H1 (cell line): Measurements from ENCODE around the gene C19orf25. TPM values are rescaled to one million over a fixed set of nuclear protein-coding genes. Genes with fewer than 3 reads are reported as not detected.

Experiments
- ASH2L ChIP-seq: fragments of 200-600, 300-600 bp; sonication (generic); IDR thresholded peaks from one replicate; pipeline ENCODE4 v1.7.1; 2017; ENCODE audit warnings: low read length
- BACH1 ChIP-seq: IDR thresholded peaks from 2 replicates; pipeline ENCODE4 v1.6.1; 2012; ENCODE audit warnings: low read length, improper control_type of control experiment
- CBX8 ChIP-seq: fragments of 300-800, 300-1000 bp; sonication (generic); IDR thresholded peaks from 2 replicates; pipeline ENCODE4 v1.7.1; 2016; ENCODE audit warnings: low read depth, low read length, borderline replicate concordance
- CHD1 ChIP-seq: IDR thresholded peaks from 2 replicates; pipeline ENCODE4 v1.6.1; 2012; ENCODE audit warnings: low read depth, low read length, improper control_type of control experiment
- CHD2 ChIP-seq: IDR thresholded peaks from 2 replicates; pipeline ENCODE4 v1.6.1; 2012; ENCODE audit warnings: low read length, improper control_type of control experiment
- CREB1 ChIP-seq: IDR thresholded peaks from 2 replicates; pipeline ENCODE4 v1.6.1; 2012; ENCODE audit warnings: inconsistent platforms
- CTBP2 ChIP-seq: IDR thresholded peaks from 2 replicates; pipeline ENCODE4 v1.7.0; 2011; ENCODE audit warnings: borderline replicate concordance, mild to moderate bottlenecking, moderate library complexity, mixed read lengths, low read length; ENCODE audit not compliant: insufficient read depth, insufficient read length
- E2F6 ChIP-seq: IDR thresholded peaks from 2 replicates; pipeline ENCODE4 v1.6.1; 2012; ENCODE audit warnings: inconsistent platforms
- EGR1 ChIP-seq: IDR thresholded peaks from 2 replicates; pipeline ENCODE4 v1.6.1; 2011; ENCODE audit warnings: low read depth, low read length, borderline replicate concordance
- GABPA ChIP-seq: IDR thresholded peaks from 2 replicates; pipeline ENCODE4 v1.6.1; 2011; ENCODE audit warnings: mild to moderate bottlenecking, low read length, moderate library complexity, borderline replicate concordance; ENCODE audit not compliant: insufficient read depth
- KDM1A ChIP-seq: fragments of 200-600, 300-600 bp; sonication (generic); IDR thresholded peaks from 2 replicates; pipeline ENCODE4 v1.7.1; 2016; ENCODE audit warnings: mild to moderate bottlenecking, low read length, borderline replicate concordance
- MAFK ChIP-seq: IDR thresholded peaks from 2 replicates; pipeline ENCODE4 v1.6.1; 2012; ENCODE audit warnings: low read depth, mild to moderate bottlenecking, improper control_type of control experiment, low read length
- NRF1 ChIP-seq: IDR thresholded peaks from 2 replicates; pipeline ENCODE4 v1.6.1; 2011; ENCODE audit warnings: mild to moderate bottlenecking, low read depth, low read length, improper control_type of control experiment
- PHF8 ChIP-seq: fragments of 200-600 bp; sonication (generic); conservative IDR thresholded peaks from 2 replicates; pipeline ENCODE4 v1.7.1; 2012; ENCODE audit warnings: low read depth, mild to moderate bottlenecking, inconsistent platforms, low read length, moderate library complexity
- POLR2A ChIP-seq, 2 experiments: IDR thresholded peaks; 1 replicate in 1 of 2; 2 replicates in 1 of 2; pipeline ENCODE4 v1.6.1; 2011; ENCODE audit warnings: low read depth in 2 of 2, low read length in 2 of 2, mild to moderate bottlenecking in 2 of 2; ENCODE audit errors: control extremely low read depth in 1 of 2
- SIN3A ChIP-seq, 2 experiments: IDR thresholded peaks in 1 of 2; conservative IDR thresholded peaks in 1 of 2; 2 replicates each; pipeline ENCODE4 v1.6.1; 2011 to 2012; ENCODE audit warnings: low read length in 2 of 2, improper control_type of control experiment in 1 of 2, low read depth in 1 of 2, mild to moderate bottlenecking in 1 of 2
- SIRT6 ChIP-seq: IDR thresholded peaks from one replicate; pipeline ENCODE4 v1.7.1; 2012; ENCODE audit warnings: low read length, inconsistent platforms
- SP1 ChIP-seq: IDR thresholded peaks from 2 replicates; pipeline ENCODE4 v1.6.1; 2011; ENCODE audit warnings: low read depth, low read length
- SRF ChIP-seq: IDR thresholded peaks from 2 replicates; pipeline ENCODE4 v1.6.1; 2011; ENCODE audit warnings: mild to moderate bottlenecking, low read depth, low read length, moderate library complexity
- SUZ12 ChIP-seq: fragments of 200-600 bp; sonication (generic); IDR thresholded peaks from 2 replicates; pipeline ENCODE4 v1.6.1; 2012; ENCODE audit warnings: mild to moderate bottlenecking, inconsistent platforms, low read length, moderate library complexity, mixed read lengths
- TAF7 ChIP-seq: optimal IDR thresholded peaks from 2 replicates; pipeline ENCODE3; 2011; ENCODE audit warnings: low read depth, mild to moderate bottlenecking, inconsistent platforms, low read length, moderate library complexity, borderline replicate concordance
- USF2 ChIP-seq: IDR thresholded peaks from 2 replicates; pipeline ENCODE4 v1.6.1; 2011; ENCODE audit warnings: low read length, improper control_type of control experiment
- polyA plus RNA-seq, 7 experiments: library from polyadenylated mRNA; depleted of rRNA in 3 of 7; stranded (reverse) in 5 of 7; unstranded in 2 of 7; fragments of >200 nt in 5 of 7; fragments of 200-250 nt in 2 of 7; gene quantifications; 1 replicate in 5 of 7; 2 replicates in 1 of 7; 4 replicates in 1 of 7; pipeline versions ENCODE4 v1.2.1 to v1.2.3, GENCODE V29; 2011 to 2013; ENCODE audit warnings: missing spikeins in 2 of 7, mixed read lengths in 2 of 7
- total RNA-seq: library from RNA; stranded (reverse); fragmentation: NEBNext Ultra II Directional; extraction: Animal tissue kit (Norgen Biotek cat#: 25700); gene quantifications from 2 replicates; pipeline ENCODE4 v1.2.1, GENCODE V29; 2021

The C19orf25 gene
- total and polyA plus RNA-seq, 2 of the 8 experiments (the other 6 are each of a cell fraction or from before 2014, with no cell fraction given) = 41.3 to 67.4 TPM

DNA sequence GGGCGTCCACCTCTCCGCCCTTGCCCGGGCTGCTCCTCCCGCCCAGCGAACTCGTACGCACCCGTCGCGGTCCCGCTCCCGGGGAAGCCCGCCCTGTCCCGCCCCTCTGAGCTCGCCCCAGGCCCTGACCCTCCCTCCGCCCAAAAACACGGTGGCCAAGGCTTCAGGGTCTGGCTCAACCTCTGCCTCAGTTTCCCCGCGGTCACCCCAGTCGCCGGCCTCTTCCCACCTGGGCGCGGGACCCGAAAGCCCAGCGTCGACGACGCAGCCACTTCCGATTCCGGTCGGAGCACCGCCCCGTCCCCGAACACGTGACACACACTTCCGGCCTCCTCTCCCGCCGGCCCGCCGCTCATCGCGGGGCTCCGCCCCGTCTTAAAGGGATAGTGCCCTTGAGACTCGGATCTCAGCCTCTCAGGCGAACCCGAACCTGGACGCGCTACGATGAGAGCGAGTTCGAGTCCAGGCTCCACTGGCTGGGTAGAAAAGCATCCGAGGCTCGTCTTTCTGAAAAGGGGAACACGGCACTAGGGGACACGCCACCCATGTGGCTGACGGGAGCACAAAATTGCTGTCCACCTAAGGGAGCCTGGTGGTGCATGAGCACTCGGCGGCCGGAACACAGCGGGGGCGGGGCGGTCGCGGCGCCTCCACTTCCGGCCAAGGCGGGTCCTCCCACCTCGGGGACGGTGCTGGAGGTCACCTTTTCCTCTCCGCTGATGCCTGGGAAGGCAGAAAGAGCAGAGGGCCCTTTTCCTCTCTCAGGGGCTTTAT lies at the start of gene C19orf25 (continued):
- TF ChIP-seq BACH1 (no peak), CHD2 (peak; percentile 54; the same call in 1 of the 2 replicates), SRF (no peak), CHD1 (no peak), SP1 (0 out of 2 replicates have a peak, but pooled peaks have one; percentile 59), SIRT6 (no peak), CBX8 (no peak), CTBP2 (no peak), KDM1A (peak; percentile 80), MAFK (no peak), E2F6 (peak; percentile 97), SUZ12 (no peak), POLR2A (IDR thresholded peaks at IDR 0.05; ENCODE audit: control extremely low read depth in 1 of 2, low read depth in 2 of 2, low read length in 2 of 2) (peak in 1 of 2 experiments; percentile 62; a peak in 1 of 3 replicates), GABPA (peak; percentile 84; the same call in 1 of the 2 replicates), PHF8 (peak; percentile 72), CREB1 (peak; percentile 61; the same call in 1 of the 2 replicates), NRF1 (no peak), TAF7 (peak; percentile 40), EGR1 (no peak), SIN3A (conservative IDR thresholded peaks at IDR 0.05 in 1 of 2, IDR thresholded peaks at IDR 0.05 in 1 of 2; ENCODE audit: low read depth in 1 of 2, low read length in 2 of 2) (peak in 1 of 2 experiments; percentile 65; a peak in 2 of 4 replicates), ASH2L (peak; percentile 71), USF2 (peak; percentile 91)
